CD4-positive, alpha-beta T cell treated with Interleukin-6 at 100 ng/mL for 8 hours (primary cell): Measurements from ENCODE around the gene MRGPRX1.
"Not testable (repeated sequence)": the region's sequence is repeated elsewhere in the genome, so short reads cannot be mapped to it uniquely, and the experiment has no call there.

Source experiments
- DNase-seq: peaks from one replicate; pipeline ENCODE4 v3.0.0-alpha.2; 2020; ENCODE audit warnings: mixed read lengths, low spot score

The MRGPRX1 gene

GRCh38 chr11:18939314-18939713 lies at the start of gene MRGPRX1:
TSS of gene MRGPRX1 (minus strand) at chr11:18939414. CDS start at chr11:18934784, 4,630 bp downstream.
- no peak for DNase-seq

GRCh38 chr11:18987454-18988231 lies 48.4 kb upstream of the MRGPRX1 start:
- no peak for DNase-seq

- no peak for DNase-seq
Measured at GRCh38 chr11:18986744-18987143, 47.5 kb upstream of the MRGPRX1 start.

GRCh38 chr11:18981897-18982296 lies 42.7 kb upstream of the MRGPRX1 start:
- no peak for DNase-seq

- DNase-seq: no peak
Measured at GRCh38 chr11:18974192-18974591, 35.0 kb upstream of the MRGPRX1 start.

GRCh38 chr11:18972336-18972735 lies 33.1 kb upstream of the MRGPRX1 start:
- DNase-seq: no peak

- DNase-seq: no peak
Measured at GRCh38 chr11:18969720-18970119, 30.5 kb upstream of the MRGPRX1 start.

- no peak for DNase-seq
Measured at GRCh38 chr11:18958221-18958910, 19.2 kb upstream of the MRGPRX1 start.

- no peak for DNase-seq
Measured at GRCh38 chr11:18956630-18957029, 17.4 kb upstream of the MRGPRX1 start.

GRCh38 chr11:18936002-18936673 lies 3.1 kb downstream of the MRGPRX1 start:
- DNase-seq: no peak

- DNase-seq: no peak
Measured at GRCh38 chr11:18934195-18934814, 4.9 kb downstream of the MRGPRX1 start.

- DNase-seq: no peak
Measured at GRCh38 chr11:18927550-18928322, 11.5 kb downstream of the MRGPRX1 start.

GRCh38 chr11:18925426-18925825 lies 13.8 kb downstream of the MRGPRX1 start:
- DNase-seq: not testable (repeated sequence)

- no peak for DNase-seq
Measured at GRCh38 chr11:18912883-18913282, 26.3 kb downstream of the MRGPRX1 start.

- DNase-seq: no peak
Measured at GRCh38 chr11:18907391-18907790, 31.8 kb downstream of the MRGPRX1 start.

GRCh38 chr11:18900637-18901036 lies 38.6 kb downstream of the MRGPRX1 start:
- DNase-seq: not testable (repeated sequence)

GRCh38 chr11:18900151-18900611 lies 39.0 kb downstream of the MRGPRX1 start:
- not testable (repeated sequence) for DNase-seq

- not testable (repeated sequence) for DNase-seq
Measured at GRCh38 chr11:18891712-18892111, 47.5 kb downstream of the MRGPRX1 start.

- no peak for DNase-seq
Measured at GRCh38 chr11:18890615-18891014, 48.6 kb downstream of the MRGPRX1 start.
